Measurements from ENCODE around the gene BRD4.
"Not testable (repeated sequence)": the region's sequence is repeated elsewhere in the genome, so short reads cannot be mapped to it uniquely, and the experiment has no call there.

BRD4 gene

GRCh38 chr19:15372470-15372869, 40.1 kb upstream of the BRD4 start:
- Histone ChIP-seq H3K27ac (ENCODE audit: low read length) (no peak overlapping the region), H3K9ac (ENCODE audit: low read depth, low read length) (no peak overlapping the region), H3K4me1 (ENCODE audit: insufficient read depth, low read length) (no peaks in the 10 kb centered on the region; the same call in 1 of the 2 replicates), H3K27me3 (ENCODE audit: insufficient read depth, low read length) (no peaks in the 10 kb centered on the region), H3K9me3 (ENCODE audit: insufficient read depth, low read depth, low read length) (no peaks in the 10 kb centered on the region), H3K4me3 (ENCODE audit: low read length) (no peak overlapping the region), H3K36me3 (ENCODE audit: insufficient read depth, low read depth, low read length) (peaks cover 63% of the 10 kb centered on the region)

DNA sequence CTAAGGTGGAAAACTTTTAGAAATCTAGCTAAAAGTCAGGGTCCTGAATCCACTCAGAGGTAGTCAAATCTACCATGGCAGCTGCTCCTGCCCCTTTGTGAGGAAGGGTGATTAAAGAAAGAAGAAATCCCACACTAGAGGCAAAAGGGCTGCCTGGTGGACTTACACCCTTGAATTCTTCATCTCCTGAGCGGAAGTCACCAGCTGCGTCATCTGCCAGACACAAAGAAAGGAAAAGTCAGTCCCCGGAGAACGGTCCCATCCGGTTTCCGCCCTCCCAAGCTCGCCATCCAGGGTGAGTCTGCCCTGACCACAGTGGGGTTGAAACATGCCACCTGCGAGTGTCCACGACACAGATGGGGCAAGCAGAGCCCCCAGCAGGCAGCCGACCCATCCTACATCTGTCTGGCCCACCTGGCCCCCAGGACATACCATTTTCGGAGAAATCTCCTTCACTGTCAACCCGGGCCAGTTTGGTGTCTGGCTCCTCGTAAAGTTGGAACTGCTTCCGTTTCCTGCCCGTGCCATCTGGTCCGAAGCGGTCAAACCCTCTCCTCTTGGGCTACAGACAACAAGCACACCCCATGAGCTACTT, 39.5 kb upstream of the BRD4 start:
- no peaks in the 10 kb centered on the region for H3K4me1 ChIP-seq (ENCODE audit: insufficient read depth, low read length)
- no peaks in the 10 kb centered on the region for H3K9me3 ChIP-seq (ENCODE audit: insufficient read depth, low read depth, low read length)
- H3K9ac ChIP-seq (ENCODE audit: low read depth, low read length) = no peak overlapping the region
- H3K27me3 ChIP-seq (ENCODE audit: insufficient read depth, low read length) = no peaks in the 10 kb centered on the region
- no peak overlapping the region for H3K4me3 ChIP-seq (ENCODE audit: low read length)
- no peak overlapping the region for H3K27ac ChIP-seq (ENCODE audit: low read length)
- H3K36me3 ChIP-seq (ENCODE audit: insufficient read depth, low read depth, low read length) = peaks cover 69% of the 10 kb centered on the region

DNA sequence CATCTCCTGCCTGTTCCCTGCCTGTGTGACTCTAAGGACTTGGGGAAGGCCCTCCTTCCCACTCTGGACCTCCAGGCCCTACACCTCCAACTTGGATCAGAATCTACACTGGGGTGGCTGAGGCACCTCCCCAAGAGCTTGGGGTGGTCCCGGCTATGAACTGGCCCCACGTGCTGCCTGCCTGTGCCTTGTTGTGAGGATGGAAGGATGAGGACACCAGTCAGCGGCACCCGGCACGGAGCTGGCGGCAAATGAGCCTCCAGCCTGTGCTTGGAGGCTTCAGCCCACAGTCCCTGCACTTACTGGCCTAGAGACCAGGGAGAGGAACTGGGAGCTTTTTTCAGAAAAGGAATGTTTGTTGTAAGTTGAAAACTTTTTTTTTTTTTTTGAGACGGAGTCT, 38.8 kb upstream of the BRD4 start:
- no peak overlapping the region for H3K9ac ChIP-seq (ENCODE audit: low read depth, low read length)
- no peaks in the 10 kb centered on the region for H3K9me3 ChIP-seq (ENCODE audit: insufficient read depth, low read depth, low read length)
- no peaks in the 10 kb centered on the region for H3K27me3 ChIP-seq (ENCODE audit: insufficient read depth, low read length)
- H3K27ac ChIP-seq (ENCODE audit: low read length) = no peak overlapping the region
- H3K36me3 ChIP-seq (ENCODE audit: insufficient read depth, low read depth, low read length) = peaks cover 75% of the 10 kb centered on the region
- no peak overlapping the region for H3K4me3 ChIP-seq (ENCODE audit: low read length)
- no peaks in the 10 kb centered on the region for H3K4me1 ChIP-seq (ENCODE audit: insufficient read depth, low read length)

- no peaks in the 10 kb centered on the region for H3K9me3 ChIP-seq (ENCODE audit: insufficient read depth, low read depth, low read length)
- H3K36me3 ChIP-seq (ENCODE audit: insufficient read depth, low read depth, low read length) = peaks cover 91% of the 10 kb centered on the region
- no peak overlapping the region for H3K27ac ChIP-seq (ENCODE audit: low read length)
- no peaks in the 10 kb centered on the region for H3K27me3 ChIP-seq (ENCODE audit: insufficient read depth, low read length)
- H3K4me3 ChIP-seq (ENCODE audit: low read length) = no peak overlapping the region
- H3K4me1 ChIP-seq (ENCODE audit: insufficient read depth, low read length) = no peaks in the 10 kb centered on the region
- no peak overlapping the region for H3K9ac ChIP-seq (ENCODE audit: low read depth, low read length)
These were observed 37.2 kb upstream of the BRD4 start for GRCh38 chr19:15369594-15369891.

DNA sequence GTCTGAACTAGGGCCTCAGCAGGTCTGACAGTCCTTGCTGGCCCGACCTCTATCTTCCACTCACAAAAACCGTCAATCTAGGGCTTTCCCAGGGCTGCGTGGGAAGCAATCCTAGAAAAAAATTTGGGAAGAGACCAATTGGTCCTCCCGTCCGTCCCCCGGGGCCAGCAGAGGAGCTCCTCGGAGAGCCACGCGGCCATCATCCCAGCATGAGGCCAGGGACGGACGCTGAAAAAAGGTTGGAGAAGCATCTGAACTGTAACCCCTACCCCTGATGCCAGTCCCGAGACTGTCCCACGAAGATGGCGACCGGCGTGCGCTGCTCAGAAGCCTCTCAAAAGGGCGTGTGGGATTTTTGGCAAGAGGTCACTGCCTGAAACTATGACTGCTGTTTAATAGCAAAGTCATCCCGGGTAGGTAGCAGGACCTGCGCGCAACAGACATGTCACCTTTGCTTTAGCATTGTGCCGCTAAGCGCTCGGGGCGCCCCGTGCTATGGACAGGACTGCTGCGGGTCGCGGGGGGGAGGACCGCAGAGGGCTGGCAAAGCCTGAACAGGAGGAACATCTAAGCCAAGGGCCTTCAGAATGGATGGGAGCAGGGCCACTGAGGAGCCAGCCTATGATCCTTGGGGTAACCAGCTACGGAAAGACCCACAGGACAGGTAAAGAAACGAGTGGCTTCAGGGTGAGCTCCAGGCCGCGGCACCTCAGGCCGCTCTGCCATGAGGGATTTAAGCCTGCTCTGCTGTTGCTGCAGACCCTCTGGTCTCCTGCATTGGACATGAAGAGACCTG, 36.7 kb upstream of the BRD4 start:
- H3K4me1 ChIP-seq (ENCODE audit: insufficient read depth, low read length) = no peaks in the 10 kb centered on the region
- no peak overlapping the region for H3K4me3 ChIP-seq (ENCODE audit: low read length)
- no peaks in the 10 kb centered on the region for H3K9me3 ChIP-seq (ENCODE audit: insufficient read depth, low read depth, low read length)
- H3K27me3 ChIP-seq (ENCODE audit: insufficient read depth, low read length) = no peaks in the 10 kb centered on the region
- H3K27ac ChIP-seq (ENCODE audit: low read length) = no peak overlapping the region
- H3K9ac ChIP-seq (ENCODE audit: low read depth, low read length) = no peak overlapping the region
- peaks cover 93% of the 10 kb centered on the region for H3K36me3 ChIP-seq (ENCODE audit: insufficient read depth, low read depth, low read length)

DNA sequence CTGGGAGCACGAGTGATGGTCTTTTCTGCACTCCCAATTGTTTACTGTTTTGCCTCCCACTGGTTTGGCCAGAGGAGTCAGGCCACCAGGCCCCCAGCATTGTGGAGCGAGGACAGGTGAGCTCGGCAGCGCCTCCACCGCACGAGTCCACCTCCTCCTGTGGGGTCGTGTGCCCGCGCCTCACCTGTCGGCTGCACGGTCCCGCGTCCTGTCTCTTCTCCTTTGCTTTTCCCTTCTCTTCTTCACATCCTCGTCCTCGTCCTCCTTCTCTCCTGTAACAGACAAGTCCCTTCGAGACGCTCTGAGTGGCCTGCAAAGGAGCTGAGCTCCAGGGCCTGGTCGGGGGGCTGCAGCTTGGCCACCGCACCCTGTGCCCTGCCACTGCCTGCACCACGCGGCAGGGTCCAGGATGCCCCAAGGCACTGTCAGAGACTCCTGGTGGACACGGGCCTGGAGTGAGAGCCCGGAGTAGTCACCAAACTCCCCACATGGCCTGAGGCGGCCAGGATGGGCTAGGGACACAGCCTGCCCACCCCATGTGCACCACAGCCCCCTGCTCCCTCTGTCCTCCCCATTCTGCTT, 35.8 kb upstream of the BRD4 start:
- Histone ChIP-seq H3K9me3 (ENCODE audit: insufficient read depth, low read depth, low read length) (no peaks in the 10 kb centered on the region), H3K4me1 (ENCODE audit: insufficient read depth, low read length) (no peaks in the 10 kb centered on the region), H3K27me3 (ENCODE audit: insufficient read depth, low read length) (no peaks in the 10 kb centered on the region), H3K9ac (ENCODE audit: low read depth, low read length) (no peak overlapping the region), H3K36me3 (ENCODE audit: insufficient read depth, low read depth, low read length) (peaks cover 87% of the 10 kb centered on the region), H3K4me3 (ENCODE audit: low read length) (no peak overlapping the region), H3K27ac (ENCODE audit: low read length) (no peak overlapping the region)

- H3K27me3 ChIP-seq (ENCODE audit: insufficient read depth, low read length) = no peaks in the 10 kb centered on the region
- H3K9ac ChIP-seq (ENCODE audit: low read depth, low read length) = no peak overlapping the region
- no peaks in the 10 kb centered on the region for H3K9me3 ChIP-seq (ENCODE audit: insufficient read depth, low read depth, low read length)
- no peak overlapping the region for H3K4me3 ChIP-seq (ENCODE audit: low read length)
- no peak overlapping the region for H3K27ac ChIP-seq (ENCODE audit: low read length)
- H3K36me3 ChIP-seq (ENCODE audit: insufficient read depth, low read depth, low read length) = peaks cover 80% of the 10 kb centered on the region
- H3K4me1 ChIP-seq (ENCODE audit: insufficient read depth, low read length) = no peaks in the 10 kb centered on the region
These were observed 35.1 kb upstream of the BRD4 start for GRCh38 chr19:15367439-15367838.

DNA sequence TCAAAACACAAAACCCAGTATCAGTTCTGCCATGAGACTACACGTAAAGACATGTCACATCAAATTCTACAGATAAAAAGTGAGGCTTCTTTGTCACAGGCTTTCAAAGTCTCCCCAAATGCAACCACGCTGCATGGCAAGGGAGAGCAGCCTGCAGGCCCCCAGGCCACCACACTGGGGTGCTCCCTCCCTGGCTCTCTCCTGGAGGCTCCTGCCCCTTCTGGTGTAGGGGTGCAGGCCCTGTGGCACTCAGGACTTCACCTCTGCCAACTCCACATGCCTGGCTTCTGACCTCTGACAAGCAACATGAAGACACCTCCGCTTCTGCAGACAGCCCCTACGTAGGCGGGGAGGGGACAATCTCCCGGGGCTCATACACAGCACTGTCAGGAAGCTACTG, 32.9 kb upstream of the BRD4 start:
- no peaks in the 10 kb centered on the region for H3K9me3 ChIP-seq (ENCODE audit: insufficient read depth, low read depth, low read length)
- no peak overlapping the region for H3K4me3 ChIP-seq (ENCODE audit: low read length)
- no peaks in the 10 kb centered on the region for H3K27me3 ChIP-seq (ENCODE audit: insufficient read depth, low read length)
- H3K4me1 ChIP-seq (ENCODE audit: insufficient read depth, low read length) = no peaks in the 10 kb centered on the region
- H3K9ac ChIP-seq (ENCODE audit: low read depth, low read length) = no peak overlapping the region
- peaks cover 79% of the 10 kb centered on the region for H3K36me3 ChIP-seq (ENCODE audit: insufficient read depth, low read depth, low read length)
- no peak overlapping the region for H3K27ac ChIP-seq (ENCODE audit: low read length)

DNA sequence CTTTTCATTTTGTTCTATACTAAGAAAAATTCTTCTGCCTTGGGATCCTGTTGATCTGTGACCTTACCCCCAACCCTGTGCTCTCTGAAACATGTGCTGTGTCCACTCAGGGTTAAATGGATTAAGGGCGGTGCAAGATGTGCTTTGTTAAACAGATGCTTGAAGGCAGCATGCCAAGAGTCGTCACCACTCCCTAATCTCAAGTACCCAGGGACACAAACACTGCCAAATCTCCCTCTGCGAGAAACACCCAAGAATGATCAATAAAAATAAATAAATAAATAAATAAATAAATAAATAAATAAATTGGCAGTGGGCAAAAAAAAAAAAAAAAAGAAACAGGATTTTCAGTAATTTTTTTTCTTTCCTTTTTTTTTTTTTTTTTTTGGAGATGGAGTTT, 31.5 kb upstream of the BRD4 start:
- not testable (repeated sequence) for H3K4me3 ChIP-seq (ENCODE audit: low read length); H3K4me1 ChIP-seq (ENCODE audit: insufficient read depth, low read length); H3K27me3 ChIP-seq (ENCODE audit: insufficient read depth, low read length); H3K9ac ChIP-seq (ENCODE audit: low read depth, low read length); H3K9me3 ChIP-seq (ENCODE audit: insufficient read depth, low read depth, low read length); H3K27ac ChIP-seq (ENCODE audit: low read length)
- peaks cover 78% of the 10 kb centered on the region for H3K36me3 ChIP-seq (ENCODE audit: insufficient read depth, low read depth, low read length)

- H3K4me3 ChIP-seq (ENCODE audit: low read length); H3K27ac ChIP-seq (ENCODE audit: low read length); H3K9me3 ChIP-seq (ENCODE audit: insufficient read depth, low read depth, low read length); H3K9ac ChIP-seq (ENCODE audit: low read depth, low read length); H3K27me3 ChIP-seq (ENCODE audit: insufficient read depth, low read length); H3K4me1 ChIP-seq (ENCODE audit: insufficient read depth, low read length): not testable (repeated sequence)
- peaks cover 78% of the 10 kb centered on the region for H3K36me3 ChIP-seq (ENCODE audit: insufficient read depth, low read depth, low read length)
These were observed 30.7 kb upstream of the BRD4 start for GRCh38 chr19:15363048-15363447.

DNA sequence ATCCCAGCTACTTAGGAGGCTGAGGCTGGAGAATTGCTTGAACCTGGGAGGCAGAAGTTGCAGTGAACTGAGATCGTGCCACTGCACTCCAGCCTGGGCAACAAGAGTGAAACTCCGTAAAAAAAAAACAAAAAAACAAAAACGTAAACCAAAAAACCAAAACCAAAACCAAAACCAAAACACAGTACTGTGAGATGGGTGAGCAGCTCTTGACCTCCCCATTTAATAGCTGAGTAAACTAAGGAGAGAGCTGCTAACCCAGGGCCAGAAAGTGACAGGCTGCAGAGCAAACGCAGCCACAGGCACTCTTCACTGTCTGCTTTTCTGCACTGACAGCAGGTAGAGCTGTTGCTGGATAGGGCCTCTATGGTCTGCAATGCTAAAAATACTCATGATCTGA, 27.7 kb upstream of the BRD4 start:
- peaks cover 74% of the 10 kb centered on the region for H3K36me3 ChIP-seq (ENCODE audit: insufficient read depth, low read depth, low read length)
- not testable (repeated sequence) for H3K9ac ChIP-seq (ENCODE audit: low read depth, low read length); H3K4me3 ChIP-seq (ENCODE audit: low read length); H3K27ac ChIP-seq (ENCODE audit: low read length); H3K9me3 ChIP-seq (ENCODE audit: insufficient read depth, low read depth, low read length); H3K4me1 ChIP-seq (ENCODE audit: insufficient read depth, low read length); H3K27me3 ChIP-seq (ENCODE audit: insufficient read depth, low read length)

DNA sequence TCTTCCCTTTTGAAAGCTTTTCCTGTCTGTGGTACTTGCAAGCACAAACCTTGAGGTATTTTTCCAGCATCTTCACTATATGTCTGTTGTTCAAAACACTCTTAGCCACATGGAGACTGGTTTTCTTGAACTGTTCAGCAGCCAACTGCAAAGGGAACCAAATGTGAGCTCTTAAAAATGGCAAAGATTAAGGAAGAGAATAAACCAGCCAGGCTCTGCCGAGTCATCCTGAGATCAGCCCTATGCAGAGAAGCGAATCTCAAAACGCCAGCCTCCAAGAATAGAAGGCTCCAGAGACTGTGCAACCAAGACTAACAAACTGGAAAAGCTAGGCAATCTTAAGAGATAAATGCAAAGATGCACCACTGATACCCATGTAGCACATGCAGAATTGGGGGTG, 26.6 kb upstream of the BRD4 start:
- no peaks in the 10 kb centered on the region for H3K27me3 ChIP-seq (ENCODE audit: insufficient read depth, low read length)
- H3K4me1 ChIP-seq (ENCODE audit: insufficient read depth, low read length) = no peaks in the 10 kb centered on the region
- no peak overlapping the region for H3K4me3 ChIP-seq (ENCODE audit: low read length)
- H3K9ac ChIP-seq (ENCODE audit: low read depth, low read length) = no peak overlapping the region
- H3K27ac ChIP-seq (ENCODE audit: low read length) = no peak overlapping the region
- H3K9me3 ChIP-seq (ENCODE audit: insufficient read depth, low read depth, low read length) = no peaks in the 10 kb centered on the region
- H3K36me3 ChIP-seq (ENCODE audit: insufficient read depth, low read depth, low read length) = peaks cover 78% of the 10 kb centered on the region

All from iPS-20b (cell line).